HuH-7.5 (cell line): ENCODE data around the gene CSF3.
A peak's percentile ranks its signal among the peaks of the same experiment; 100 is the strongest.

Experiments
- DNase-seq: peaks from one replicate; pipeline ENCODE4 v3.0.0; 2011; ENCODE audit warnings: low spot score

CSF3 gene

DNA sequence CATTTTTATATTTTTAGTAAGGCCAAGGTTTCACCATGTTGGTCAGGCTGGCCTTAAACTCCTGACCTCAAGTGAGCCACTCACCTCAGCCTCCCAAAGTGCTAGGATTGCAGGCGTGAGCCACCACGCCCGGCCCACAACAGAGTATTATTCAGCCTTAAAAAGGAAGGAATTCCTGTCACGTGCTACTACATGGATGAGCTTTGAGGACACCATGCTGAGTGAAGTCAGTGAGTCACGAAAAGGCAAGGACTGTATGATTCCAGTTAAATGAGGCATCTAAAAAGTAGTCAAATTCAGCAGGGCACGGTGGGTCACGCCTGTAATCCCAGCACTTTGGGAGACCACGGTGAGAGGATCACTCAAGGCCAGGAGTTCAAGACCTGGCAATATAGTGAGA, 9.7 kb downstream of the CSF3 start:
- DNase-seq, result no peak

DNA sequence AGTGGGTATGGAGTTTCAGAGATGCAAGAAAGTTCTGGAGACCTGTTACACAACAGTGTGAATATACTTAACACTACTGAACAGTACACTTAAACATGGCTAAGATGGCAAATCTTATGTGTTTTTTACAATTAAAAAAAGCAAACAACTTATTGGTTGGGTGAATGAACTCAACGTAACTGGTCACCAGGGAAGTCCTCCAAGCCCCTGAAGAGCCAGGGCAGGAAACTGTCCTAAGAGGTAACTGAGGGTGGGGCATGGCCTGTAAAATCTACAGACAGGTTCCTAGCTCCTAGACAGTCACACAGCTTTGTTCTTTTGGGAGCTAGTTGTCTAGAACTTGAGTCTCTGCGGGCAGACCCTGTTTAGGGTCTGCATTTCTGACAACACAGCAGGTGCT, 10.3 kb downstream of the CSF3 start:
- DNase-seq, result no peak

DNA sequence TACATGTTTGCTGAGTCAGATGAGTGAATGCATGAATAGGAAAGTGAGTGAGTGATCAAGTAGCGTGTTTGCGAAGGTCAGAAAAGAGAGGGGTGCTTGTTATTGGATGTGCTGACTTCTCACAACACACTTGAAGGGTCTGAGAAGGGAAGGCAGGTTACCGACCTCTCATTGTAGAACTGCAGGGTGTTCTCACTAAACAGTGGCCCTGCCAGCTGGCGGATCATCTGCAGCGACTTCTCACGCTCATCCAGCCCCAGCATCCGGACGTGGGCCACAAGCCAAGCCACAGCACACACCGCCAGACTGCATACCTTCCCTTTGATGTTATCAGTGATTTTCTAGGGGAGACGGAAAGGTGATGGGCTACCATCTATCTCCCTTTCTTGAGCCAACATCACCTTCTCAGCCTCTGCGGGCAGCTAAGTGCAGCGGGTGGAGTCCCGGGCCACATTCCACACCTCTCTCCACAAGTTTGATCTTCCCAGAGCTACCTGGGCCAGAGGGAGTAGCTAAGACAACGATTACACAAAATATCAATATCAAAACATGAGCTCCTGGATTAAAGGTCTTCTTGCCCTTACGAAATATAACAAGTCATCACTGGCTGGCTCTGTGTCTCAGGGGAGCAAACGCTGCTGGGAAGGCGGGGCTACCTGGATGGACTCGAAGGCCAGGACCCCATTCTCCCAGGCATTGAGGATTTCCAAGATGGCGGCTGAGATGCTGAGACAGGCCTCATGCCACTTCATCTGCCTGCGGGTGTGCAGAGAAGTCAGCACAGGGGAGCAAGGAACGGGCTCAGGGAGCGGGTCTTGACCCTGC, 11.0 kb downstream of the CSF3 start:
- peak; percentile 3 for DNase-seq

DNA sequence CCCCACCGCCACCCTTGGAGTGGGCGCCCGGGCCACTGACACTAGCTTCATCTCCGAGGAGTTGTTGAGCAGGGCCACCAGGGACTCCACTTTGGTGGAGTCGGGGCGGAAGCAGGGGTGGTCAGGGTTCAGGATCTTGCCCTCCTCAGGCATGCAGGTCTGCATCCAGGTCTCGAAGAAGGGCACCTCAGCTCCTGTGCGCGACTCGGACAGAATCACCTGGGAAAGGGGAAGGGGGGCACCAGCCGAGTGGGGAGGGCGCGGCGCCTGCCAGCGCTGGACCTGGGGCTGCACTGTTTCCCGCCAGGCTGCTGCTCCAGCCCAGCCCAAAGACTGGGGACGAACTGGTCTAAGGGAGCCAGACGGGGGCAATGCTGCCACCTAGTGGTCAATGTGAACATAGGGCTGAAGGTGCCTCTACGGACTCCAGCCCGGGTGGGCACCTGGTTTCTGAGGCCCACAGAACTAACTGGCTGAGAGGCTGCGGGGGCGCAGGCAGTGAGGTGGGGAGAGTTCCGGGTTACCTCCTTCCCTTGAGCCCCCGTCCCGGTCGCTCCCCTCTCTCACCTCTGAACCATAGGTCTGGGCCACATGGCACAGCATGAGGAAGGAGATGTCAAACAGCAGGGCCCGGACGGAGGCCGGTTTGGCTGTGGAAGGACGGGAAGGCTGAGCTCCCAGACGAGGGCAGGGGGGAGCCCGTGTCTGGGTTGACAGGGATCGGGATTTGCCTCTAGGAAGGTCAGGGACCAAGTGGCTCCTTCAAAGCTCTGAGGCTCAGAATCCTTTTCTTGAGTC, 11.8 kb downstream of the CSF3 start:
- DNase-seq, result peak; percentile 87

DNA sequence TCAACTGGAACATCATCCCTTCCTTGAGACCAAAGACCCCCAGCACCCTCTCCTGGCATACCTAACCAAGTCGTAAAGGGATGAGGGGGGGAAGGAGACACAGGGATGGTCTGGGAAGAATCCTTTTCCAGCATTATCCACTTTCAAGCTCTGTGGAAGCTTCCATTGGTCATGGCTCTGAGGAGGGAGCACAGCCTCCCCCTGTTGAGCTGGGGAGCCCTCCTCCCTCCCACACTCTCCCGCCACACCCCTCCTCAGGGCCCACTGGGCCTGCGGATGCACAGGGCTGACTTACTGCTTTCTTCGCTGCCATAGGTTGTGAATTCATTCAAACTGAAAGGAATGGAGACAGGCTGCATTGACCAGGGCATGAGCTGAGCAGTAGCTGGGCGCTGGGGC, 12.4 kb downstream of the CSF3 start:
- DNase-seq, result peak; percentile 2

DNA sequence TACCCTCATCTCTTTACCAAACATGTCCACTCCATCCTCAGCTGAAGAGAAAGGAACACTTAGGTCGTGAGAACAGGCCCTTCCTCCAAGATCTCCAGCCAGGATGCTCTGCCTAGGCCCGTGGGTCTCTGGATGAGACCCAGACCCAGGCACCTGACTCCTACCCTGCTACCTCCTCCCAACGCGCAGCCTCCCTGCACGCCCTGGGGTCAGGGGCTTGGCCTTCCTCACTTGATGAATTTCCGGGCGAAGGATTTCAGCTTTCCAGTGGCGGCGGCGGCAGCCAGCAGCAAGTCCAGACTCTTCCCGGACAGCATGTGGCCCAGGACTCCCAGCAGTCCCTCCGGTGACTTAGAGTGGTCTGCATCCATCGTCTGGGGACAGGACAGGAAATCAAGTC, 13.4 kb downstream of the CSF3 start:
- no peak for DNase-seq

DNA sequence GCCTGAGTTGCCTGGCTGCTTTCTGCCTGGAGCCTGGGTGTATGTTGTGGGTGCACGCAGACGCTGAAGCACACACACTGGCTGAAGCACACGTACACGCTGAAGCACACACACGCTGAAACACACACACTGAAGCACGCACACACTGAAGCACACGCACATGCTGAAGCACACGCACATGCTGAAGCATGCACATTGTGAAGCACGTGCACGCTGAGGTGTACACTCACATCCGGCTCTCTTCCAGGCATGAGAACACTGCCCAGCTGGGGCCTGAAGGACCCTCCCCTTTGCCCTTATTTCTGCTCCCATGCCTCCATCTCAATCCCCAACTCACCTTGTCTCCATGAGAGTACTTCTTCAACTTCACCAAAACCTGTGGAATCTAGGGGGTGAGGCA, 16.5 kb downstream of the CSF3 start:
- no peak for DNase-seq

DNA sequence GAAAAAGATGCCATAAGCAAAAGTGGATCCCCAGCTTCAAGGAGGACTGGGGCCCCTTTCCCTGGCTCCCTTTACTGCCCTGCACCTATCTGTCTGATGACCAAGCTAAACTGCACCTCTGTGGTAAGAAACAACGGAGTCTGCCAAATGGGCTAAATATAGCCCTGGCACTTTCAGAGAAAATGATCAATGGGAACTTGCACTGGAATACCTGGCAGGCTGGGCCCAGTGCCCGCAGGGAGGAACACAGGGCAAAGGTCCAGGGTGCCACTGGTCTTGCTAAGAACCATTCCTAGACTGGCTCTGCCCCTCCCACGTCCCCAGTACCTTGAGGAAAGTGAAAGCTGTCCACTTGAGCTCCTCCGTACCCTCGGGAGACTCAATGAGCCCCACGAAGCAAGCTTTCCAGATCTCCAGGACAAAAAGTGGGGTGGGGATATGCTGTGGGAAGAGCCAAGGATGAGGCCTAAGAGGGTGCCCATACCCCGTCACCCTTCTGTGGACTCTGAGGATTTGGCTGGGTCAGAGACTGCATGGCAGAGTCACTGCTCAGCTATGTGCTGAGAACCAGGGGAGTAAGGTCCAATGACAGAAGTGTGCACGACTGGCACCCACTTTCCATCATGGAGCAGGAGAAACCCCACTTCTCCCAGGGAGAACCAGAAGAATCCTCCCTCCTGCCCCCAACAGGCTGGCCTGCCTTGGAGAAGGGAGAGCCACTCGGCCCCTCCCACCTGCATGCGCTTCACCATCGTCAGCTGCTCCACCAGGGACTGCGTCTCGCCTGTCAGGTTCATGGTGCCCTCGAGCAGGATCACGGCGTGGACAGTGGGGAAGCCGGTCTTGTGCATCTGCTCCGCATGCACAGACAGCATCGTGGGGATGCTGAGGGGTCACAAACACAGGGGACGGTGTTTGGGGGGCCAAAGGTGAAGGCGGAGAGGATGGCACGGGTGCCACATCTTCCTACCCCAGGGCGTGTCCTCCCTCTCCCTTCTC, 17.4 kb downstream of the CSF3 start:
- no peak for DNase-seq

DNA sequence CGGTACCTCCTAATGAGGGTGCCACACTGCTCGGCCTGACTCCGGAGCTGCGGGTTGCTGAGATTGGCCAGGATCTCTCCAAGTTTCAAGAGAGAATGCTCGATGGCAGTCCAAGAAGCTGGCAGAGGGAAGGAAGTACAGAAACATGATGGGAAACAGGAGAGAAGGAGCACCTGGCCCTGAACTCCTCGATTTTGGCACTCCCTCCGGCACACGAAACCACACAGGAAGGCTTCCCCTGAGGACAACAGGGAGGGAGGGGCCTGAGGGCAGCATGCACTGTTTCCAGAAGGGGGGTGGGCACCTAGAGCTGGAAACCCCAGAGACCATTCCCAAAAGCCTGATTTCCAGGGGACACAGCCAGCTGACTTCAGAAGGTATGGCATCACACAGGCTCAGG, 18.1 kb downstream of the CSF3 start:
- no peak for DNase-seq

DNA sequence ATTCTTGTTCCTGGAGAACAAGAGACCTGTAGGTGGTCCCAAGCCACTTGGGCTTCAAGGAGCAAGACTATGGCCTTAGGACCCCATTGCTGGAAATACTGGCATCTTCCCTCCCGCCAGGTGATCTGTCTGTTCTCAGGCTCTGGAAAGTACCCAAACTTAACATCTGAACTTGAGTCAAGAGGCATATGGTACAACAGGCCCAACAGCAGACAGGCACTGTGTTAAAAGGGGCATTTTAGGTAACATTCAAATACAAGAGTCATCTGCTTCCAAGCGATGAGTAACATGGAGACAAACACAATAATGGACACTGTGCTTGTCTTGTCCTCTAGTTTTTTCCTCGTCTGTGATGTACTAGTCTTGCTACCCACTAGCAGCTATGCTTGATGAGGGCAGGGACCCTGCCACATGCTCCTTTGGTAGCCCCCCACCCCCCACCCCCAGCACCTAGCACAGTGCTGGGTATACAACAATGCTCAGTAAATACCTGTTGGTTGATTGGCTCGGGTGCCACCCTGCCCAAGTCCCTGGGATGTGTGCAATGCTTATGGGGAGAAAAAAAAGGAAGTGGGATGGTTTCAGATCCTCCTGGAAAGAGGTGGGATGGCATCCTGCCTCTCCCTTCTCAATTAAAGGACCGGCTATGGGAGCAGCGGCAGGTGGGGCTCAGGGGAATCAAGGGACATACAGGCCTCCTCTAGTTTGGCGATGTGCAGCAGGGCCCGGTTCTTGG, 19.4 kb downstream of the CSF3 start:
- DNase-seq, result peak; percentile 3

DNA sequence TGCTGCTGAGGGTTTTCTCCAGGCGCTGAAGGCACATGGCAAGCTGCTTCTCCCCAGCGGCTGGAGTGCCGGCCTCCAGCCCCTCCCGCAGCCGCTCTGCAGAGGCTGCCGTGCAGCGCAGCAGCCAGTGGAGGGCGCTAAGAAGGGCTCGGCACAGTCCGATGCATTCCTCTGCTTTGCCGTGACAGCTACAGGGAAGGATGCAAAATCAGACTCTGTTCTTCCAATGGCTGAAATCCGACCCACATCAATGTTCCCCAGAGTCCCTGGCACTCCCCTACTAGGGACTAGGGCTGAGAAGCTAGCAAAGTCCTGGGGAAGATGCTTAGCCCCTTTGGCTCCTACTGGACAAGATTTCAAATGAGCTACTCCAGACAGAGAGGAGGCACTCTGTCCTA, 19.9 kb downstream of the CSF3 start:
- peak; percentile 68 for DNase-seq

DNA sequence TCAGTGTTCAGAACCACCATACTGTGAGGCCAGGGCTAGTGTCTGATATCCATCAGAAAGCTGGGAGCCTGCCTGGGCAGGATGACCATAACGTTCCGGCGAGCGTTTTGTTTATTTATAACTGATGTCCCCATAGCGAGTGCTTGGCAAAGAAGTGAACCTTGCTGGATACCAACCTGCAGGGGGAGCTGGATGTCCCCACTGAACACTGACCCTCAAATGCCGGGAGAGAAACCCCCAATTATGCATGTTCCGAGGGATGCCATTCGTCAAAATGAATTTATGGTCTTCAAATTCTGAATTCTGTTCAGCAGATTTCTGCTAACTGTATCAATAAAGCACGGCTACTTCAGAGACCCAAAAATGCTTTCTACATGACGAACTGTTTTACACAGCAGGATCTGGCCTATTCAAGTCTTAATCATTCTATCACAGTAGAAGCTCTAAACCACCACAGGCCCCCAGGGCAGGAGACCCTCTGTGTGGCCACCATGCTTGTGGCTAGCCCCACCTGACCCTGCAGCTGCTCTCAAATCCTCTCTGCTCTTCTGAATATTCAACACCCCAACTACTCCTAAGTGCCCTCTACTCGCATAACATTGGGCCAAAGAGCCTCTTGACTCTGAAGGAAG, 23.8 kb downstream of the CSF3 start:
- no peak for DNase-seq

DNA sequence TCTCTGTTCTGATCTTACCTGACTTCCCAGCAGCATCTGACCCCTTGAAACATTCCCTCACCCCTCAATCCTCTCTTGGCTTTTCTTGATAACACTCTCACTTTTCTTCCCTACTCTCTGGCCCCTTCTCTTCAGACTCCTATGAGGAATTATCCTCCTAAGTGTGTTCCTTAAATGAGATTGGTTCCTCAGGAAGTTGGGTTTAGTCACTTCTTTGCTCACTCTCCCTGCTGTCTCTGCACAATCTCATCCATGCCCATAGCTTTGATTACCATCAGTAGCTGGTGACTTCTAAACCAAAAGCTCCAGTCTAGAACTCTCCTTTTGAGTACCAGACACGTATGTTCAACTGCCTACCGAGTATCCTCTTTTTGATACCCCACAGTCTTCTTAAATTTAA, 26.0 kb downstream of the CSF3 start:
- no peak for DNase-seq

DNA sequence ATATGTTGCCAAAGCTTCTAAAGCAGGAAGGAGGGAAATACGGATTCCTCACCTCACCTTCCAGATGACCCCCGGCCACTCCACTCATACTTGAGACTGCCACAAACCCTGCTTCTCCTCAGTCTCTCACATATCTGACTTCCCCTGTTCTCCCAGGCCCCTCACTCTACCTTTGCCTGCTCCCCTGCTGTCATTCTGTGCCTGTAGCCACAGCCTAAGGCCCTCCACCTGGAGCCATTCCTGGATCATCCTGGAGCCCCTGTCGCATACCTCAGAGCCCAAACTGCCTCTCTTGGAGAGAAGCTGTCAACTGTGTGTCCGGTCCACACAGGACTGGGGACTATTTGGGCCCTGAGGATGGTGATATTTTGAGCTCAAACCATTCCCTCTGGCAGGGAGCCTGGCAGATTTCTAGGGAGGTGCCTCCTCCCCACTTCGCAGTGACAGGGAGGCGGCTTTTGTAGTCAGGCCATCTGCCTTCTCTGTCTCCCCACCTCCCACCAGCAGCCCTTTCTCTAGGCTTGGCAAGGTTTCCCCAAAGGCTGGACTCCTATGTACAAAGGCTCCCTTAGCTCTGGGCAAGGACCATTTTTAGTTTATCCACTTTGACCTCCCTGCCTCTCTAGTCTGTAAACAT, 41.3 kb downstream of the CSF3 start:
- no peak for DNase-seq

DNA sequence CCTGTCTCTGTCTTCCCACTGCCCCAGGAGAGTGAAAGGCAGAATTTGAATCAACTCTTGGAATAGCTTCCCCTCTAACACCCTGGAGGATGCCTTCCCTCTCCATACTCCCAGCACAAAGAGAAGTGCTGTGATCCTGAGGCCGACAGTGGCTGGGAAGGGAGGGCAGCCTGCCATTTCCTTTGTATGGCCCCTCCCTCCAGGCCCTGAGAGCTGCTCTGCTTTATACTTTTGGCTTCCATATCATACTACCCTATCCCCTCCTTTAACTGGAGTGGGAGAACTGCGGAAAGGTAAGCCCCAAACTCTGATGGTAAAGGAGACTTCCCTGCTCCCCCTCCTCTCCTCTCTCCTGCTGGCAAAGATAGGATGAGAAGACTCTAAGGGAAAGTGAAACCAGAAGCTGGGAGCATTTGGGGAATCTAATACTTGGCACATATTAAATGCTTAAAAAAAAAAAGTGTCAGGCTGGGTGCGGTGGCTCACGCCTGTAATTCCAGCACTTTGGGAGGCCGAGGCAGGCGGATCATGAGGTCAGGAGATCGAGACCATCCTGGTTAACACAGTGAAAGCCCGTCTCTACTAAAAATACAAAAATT, 43.0 kb downstream of the CSF3 start:
- DNase-seq, result no peak

DNA sequence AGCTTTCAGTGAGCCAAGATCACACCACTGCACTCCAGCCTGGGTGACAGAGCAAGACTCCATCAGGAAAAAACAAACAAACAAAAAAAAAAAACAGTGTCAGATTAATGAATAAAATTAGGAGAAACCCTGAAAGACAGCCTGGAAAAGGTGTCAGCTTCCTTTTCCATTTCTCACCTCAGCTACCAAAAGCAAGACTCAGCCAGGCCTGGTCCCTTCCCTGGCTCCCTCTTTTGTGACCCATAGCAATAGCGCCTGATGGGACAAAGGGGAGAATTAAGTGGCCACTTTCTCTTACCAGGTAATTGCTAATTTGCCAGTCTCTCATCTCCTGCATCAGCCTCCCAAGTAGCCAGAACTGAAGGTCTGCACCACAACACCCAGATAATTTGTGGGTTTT, 43.6 kb downstream of the CSF3 start:
- no peak for DNase-seq

DNA sequence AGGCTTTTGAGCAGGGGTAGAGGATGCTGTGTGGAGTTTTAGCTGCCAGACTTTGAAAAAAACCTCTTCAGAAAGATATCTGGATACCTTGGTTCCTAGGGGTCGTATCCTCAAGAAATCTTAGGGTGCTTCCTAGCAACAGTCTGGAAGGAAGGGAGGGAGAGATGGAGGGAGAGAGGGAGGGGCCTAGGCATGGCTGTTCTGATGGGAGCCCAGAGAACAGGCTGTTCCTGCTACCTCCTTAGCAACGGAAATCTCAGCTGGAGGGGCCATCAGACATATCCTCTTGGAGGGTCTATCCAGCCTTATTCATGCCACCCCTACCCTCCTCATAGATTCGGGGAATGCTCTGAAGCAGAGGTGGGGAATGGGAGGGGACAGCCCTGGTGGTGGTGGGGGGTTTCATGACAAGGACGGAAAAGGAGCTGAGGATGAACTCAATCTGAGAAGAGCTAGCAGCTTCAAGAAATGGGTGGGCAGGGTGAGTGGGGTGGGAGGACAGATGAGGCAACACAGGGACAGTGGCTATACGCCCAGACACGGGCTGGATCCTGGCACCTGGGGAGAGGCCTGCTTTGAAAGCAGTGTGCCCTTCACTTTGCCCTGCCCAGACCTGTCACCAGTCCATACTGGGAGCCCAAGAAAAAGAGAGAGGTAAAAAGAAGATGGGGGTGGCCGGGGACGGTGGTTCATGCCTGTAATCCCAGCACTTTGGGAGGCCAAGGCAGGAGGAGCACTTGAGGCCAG, 44.7 kb downstream of the CSF3 start:
- no peak for DNase-seq

DNA sequence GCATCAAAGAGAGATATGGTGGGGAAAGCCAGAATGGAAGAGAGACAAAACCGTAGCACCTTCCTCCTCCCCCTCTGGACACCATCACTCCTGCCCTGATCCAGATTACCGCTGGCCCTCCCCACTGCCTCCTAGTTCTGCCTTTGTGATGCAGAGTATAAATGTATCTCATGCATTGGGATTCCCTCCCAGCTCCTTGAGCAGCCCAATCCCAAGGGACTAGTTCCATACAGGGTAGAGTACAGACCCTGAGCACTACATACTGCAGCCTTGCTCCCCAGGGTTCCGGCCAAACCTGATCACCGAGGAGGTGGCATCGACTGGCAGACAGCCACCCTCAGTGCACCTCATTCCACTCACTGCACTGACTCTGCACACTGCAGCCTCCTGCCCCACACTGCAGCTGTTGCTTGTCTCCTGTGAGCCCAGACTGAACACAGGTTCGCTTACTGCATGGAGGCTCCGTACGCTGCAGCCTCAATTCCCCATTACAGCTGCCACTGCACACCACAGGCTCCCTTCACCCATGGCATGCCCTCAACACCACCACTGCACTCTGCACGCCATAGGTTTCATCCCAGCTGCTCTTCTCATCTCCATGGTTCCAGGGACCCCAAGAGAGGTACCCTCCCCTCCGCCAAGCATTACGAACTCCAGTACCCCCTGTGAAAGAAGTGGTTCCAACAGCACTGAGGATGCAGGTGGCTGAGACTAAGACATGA, 45.8 kb downstream of the CSF3 start:
- no peak for DNase-seq

DNA sequence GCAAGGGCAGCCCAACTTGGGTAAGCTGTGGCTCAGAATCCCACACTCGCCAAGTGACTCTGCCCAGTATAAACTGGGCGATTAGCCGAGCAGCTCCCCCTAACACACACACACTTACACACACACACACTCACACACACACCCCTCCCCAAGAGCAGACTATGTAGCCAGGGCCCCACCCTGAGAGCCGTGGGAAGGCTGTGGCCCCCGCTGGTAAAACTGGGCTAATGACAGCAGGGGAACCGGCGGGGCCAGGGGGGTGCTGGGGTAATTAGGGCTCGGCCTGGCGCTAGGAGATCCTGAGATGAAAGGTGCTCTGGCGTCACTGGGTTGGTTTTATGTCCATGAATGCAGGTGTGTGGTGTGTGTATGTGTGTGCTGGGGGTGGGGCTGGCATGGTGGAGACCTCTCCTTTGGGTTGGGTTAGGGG, 46.4 kb downstream of the CSF3 start:
- DNase-seq, result no peak
